GM12874 (cell line): Measurements from ENCODE around the gene TMPRSS12.

ENCODE experiments used
- TF ChIP-seq, protein P1 (sequence below): IDR thresholded peaks from 2 replicates; pipeline ENCODE4 v1.5.1; 2011; ENCODE audit warnings: low read depth, mild to moderate bottlenecking, control low read depth, low read length, moderate library complexity; ENCODE audit not compliant: insufficient read depth

The TMPRSS12 gene

DNA sequence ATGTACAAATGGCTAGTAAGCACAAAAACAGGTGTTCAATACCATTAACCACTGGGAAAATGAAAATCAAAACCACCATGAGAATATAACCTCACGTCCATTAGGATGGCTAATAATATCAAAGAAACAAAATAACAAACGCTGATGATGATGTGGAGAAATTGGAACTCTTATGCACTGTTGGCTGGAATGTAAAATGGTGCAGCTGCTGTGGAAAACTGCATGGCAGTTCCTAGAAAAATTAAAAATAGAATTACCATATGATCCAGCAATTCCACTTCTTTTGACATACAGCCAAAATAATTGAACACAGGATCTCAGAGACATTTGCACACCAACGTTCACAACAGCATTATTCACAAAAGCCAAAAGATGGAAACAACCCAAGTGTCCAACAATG, 51.5 kb downstream of the TMPRSS12 start:
- TF ChIP-seq, protein P1, sequence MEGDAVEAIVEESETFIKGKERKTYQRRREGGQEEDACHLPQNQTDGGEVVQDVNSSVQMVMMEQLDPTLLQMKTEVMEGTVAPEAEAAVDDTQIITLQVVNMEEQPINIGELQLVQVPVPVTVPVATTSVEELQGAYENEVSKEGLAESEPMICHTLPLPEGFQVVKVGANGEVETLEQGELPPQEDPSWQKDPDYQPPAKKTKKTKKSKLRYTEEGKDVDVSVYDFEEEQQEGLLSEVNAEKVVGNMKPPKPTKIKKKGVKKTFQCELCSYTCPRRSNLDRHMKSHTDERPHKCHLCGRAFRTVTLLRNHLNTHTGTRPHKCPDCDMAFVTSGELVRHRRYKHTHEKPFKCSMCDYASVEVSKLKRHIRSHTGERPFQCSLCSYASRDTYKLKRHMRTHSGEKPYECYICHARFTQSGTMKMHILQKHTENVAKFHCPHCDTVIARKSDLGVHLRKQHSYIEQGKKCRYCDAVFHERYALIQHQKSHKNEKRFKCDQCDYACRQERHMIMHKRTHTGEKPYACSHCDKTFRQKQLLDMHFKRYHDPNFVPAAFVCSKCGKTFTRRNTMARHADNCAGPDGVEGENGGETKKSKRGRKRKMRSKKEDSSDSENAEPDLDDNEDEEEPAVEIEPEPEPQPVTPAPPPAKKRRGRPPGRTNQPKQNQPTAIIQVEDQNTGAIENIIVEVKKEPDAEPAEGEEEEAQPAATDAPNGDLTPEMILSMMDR: no peak

DNA sequence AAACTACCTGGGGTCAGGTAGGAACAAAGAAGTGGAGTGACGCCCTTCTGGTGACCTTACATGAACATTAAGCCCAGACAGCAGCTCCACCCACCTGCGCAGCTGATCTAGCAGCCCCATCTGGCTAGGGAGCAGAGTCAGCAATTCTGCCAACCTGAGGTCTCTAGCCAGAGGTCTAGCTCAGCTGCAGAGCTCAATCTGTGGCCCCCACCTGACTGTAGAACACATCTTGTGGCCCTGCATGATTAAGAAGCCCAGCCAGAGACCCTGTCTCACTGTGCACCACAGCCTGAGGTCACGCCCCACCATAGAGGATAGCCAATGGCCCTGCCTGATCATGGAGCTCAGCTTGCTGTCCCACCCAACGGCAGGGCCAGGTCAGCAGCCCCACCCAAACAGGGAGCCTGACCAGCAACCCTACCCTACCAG, 59.0 kb downstream of the TMPRSS12 start:
- TF ChIP-seq, protein P1: no peak

DNA sequence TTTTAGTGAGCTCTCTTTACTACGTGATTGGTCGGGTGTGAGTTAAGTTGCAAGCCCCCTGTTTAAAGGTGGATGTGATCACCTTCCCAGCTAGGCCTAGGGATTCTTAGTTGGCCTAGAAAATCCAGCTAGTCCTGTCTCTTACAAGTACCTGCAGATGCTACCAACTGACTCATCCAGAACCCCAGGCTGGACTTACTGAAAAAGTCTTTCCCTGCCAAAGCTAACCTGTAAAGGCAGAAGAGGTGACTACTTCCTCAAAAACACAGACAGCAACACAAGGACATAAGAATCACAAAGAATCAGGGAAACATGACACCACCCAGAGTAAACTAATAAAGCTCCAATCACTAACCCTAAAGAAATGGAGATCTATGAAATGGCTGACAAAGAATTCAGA, 70.5 kb downstream of the TMPRSS12 start:
- TF ChIP-seq, protein P1: no peak

DNA sequence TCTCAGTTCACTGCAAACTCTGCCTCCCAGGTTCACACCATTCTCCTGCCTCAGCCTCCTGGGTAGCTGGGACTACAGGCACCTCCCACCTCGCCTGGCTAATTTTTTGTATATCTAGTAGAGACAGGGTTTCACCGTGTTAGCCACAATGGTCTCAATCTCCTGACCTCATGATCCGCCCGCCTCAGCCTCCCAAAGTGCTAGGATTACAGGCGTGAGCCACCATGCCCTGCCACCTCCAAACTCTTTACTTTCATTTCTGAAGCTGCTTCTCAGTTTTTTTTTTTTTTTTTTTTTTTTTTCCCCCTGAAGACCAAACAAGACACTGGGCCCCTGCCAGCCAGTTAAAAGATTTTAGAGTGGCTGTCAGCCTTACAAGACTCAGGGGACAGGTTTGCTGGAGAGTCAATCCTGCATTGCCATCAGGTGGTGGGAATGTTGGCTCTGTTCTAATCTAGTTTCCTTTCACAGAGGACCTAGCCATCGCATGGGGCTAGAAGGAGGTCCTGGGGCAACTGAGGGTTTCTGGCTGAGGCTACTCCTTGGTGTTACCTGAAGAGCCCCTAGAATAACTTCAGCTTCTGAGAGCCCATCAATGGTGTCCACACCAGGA, 72.3 kb downstream of the TMPRSS12 start:
- TF ChIP-seq, protein P1: no peak

DNA sequence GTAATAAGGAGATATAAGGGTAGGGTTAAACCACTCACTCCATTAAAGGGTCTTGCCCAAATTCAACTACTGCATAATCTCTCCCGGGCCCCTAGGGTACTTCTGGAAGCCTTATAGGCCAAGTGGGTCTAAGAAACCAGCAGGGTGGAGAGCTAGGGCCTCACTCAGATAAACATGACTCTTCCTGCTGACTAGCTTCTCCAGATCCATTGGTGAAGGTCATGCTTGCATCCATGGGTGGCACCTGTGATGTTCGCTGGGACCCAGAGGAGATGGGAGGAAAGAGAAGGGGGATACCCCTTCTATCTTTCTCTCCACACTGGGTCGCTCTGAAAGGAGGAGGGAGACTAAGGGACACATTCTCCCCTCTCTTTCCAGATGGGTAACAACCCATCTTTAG, 73.6 kb downstream of the TMPRSS12 start:
- TF ChIP-seq, protein P1: no peak

DNA sequence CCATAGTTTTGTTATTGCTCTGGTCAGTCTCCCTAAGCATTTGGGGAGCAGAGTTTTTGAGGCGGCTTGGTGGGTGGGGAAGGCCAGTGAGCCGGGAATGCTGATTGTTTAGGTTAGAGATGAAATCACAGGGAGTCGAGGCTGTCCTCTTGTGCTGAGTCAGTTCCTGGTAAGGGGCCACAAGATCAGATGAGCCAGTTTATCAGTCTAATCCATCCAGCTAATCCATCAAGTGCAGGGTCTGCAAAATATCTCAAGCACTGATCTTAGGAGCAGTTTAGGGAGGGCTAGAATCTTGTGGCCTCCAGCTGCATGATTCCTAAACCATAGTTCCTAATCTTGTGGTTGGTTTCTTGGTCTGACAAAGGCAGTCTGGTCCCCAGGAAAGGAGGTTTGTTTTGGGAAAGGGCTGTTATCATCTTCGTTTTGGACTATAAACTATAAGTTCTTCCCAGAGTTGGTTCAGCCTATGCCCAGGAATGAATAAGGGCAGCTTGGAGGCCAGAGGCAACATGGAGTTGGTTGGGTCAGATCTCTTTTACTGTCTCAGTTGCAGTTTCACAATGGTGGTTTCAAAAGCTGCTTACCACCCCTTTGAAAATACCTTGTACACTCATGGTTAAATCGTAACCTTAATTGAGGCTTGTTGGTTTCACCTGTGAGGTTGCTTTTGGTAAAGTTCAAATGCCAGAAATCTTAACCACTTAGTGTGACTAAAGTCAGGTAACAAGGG, 76.0 kb downstream of the TMPRSS12 start:
- TF ChIP-seq, protein P1: no peak

DNA sequence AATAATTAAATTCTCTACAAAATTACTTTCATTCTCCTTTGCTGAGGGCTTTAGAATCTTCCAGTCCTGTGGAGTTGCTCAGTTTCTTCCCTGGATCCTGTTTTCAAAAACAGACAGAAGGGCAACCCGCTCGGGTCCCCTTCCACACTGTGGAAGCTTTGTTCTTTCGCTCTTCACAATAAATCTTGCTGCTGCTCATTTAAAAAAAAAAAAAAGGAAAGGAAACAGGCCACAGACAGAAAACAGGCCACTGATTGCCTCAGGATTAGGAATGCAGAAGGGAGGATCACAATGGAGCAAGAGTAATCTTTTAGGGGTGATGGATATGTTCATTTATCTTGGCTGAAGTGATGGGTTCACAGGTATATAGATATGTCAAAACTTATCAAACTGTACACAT, 80.1 kb downstream of the TMPRSS12 start:
- TF ChIP-seq, protein P1: no peak
